Heart left ventricle (tissue), 16 donors: ENCODE measurements around the gene FAM32A. TPM values are rescaled to one million over a fixed set of nuclear protein-coding genes. Genes with fewer than 3 reads are reported as not detected.

ENCODE experiments used
- ATAC-seq, 4 donors: fragments of 200-7000 bp; cut with Tn5 transposase; one replicate each; pipeline ENCODE4 v1.9.1; 2020 to 2022; ENCODE audit warnings: moderate library complexity in 4 of 4, mild to moderate bottlenecking in 3 of 4, moderate number of reproducible peaks in 1 of 4
- DNase-seq, 5 donors: peaks; one replicate each; pipeline ENCODE4 v3.0.0-alpha.2; 2020
- H3K27ac ChIP-seq, 12 donors: fragments of 200-600 bp; sonication (generic) in 4 of 12; one replicate each; pipeline versions ENCODE4 v1.5.0 to v1.8.0; 2016 to 2022; ENCODE audit warnings: mild to moderate bottlenecking in 2 of 12
- H3K27me3 ChIP-seq, 9 donors: fragments of 200-600 bp; sonication (generic) in 2 of 9; one replicate each; pipeline versions ENCODE4 v1.5.1 to v1.8.0; 2016 to 2022; ENCODE audit warnings: mild to moderate bottlenecking in 3 of 9
- H3K36me3 ChIP-seq, 9 donors: fragments of 200-600 bp; sonication (generic) in 2 of 9; one replicate each; pipeline versions ENCODE4 v1.5.0 to v1.8.0; 2018 to 2022; ENCODE audit warnings: mild to moderate bottlenecking in 2 of 9
- H3K4me1 ChIP-seq, 12 donors: fragments of 200-600 bp; sonication (generic) in 4 of 12; one replicate each; pipeline versions ENCODE4 v1.5.0 to v1.8.0; 2016 to 2022; ENCODE audit warnings: mild to moderate bottlenecking in 3 of 12
- H3K4me3 ChIP-seq, 12 donors: fragments of 200-600 bp; sonication (generic) in 4 of 12; one replicate each; pipeline versions ENCODE4 v1.5.0 to v1.8.0; 2017 to 2022; ENCODE audit warnings: mild to moderate bottlenecking in 9 of 12, moderate library complexity in 4 of 12
- H3K9me3 ChIP-seq, 12 donors: fragments of 200-600 bp; sonication (generic) in 4 of 12; one replicate each; pipeline versions ENCODE4 v1.5.0 to v1.8.0; 2016 to 2022; ENCODE audit warnings: mild to moderate bottlenecking in 1 of 12
- CTCF ChIP-seq, 12 donors: fragments of 200-600 bp; sonication (generic) in 4 of 12; IDR thresholded peaks; one replicate each; pipeline versions ENCODE4 v1.5.0 to v1.8.0; 2018 to 2022; ENCODE audit warnings: antibody characterized with exemption in 12 of 12, mild to moderate bottlenecking in 5 of 12
- POLR2A ChIP-seq, 2 donors: fragments of 450-650 bp; IDR thresholded peaks; one replicate each; pipeline ENCODE4 v1.6.1; 2017; ENCODE audit warnings: antibody characterized with exemption in 2 of 2, mild to moderate bottlenecking in 2 of 2, moderate library complexity in 2 of 2
- WGBS, 4 donors: extraction: QIAGEN DNeasy Blood & Tissue Kit in 2 of 4; methylation state at CpG; one replicate each; pipeline versions ENCODE4 v1.1.5 to v1.1.7; 2013 to 2018; 5-methylcytosine and 5-hydroxymethylcytosine counted together
- intact Hi-C, 10 donors: fragments of 100-400 bp; cut with DNase I; formaldehyde crosslinking; loops; one replicate each; pipeline versions ENCODE4 v1.11.1 to v1.14.2; 2022
- polyA plus RNA-seq, 2 donors: library from polyadenylated mRNA; stranded (reverse); fragments of 200-250 nt; gene quantifications; one replicate each; pipeline ENCODE4 v1.2.3, GENCODE V29; 2013
- total RNA-seq, 9 donors: library from RNA; depleted of rRNA in 2 of 9; stranded (reverse); fragments of >200 nt in 2 of 9; fragmentation: NEBNext Ultra II Directional in 3 of 9; extraction: Animal tissue kit (Norgen Biotek cat#: 25700) in 3 of 9; gene quantifications; one replicate each; pipeline versions ENCODE4 v1.1.0 to v1.2.4, GENCODE V29; 2016 to 2023
- donor health status: ischemic (EF 13 %, LVEDD 7.1; RV severe dilation, severe dysfunction).
- donor health status: healthy with polysubstance abuse.
- donor health status: DM: no; HTN: yes; CAD: no.
- donor health status: DM: no; HTN: no; CAD: no.
- donor health status: ischemic (EF 25% LVEDD 6.9; RV normal size, moderate dysfunction).
- donor health status: ischemic (EF 25% LVEDD 5.7; RV mildly dilated, moderate dysfunction).
- donor health status: healthy.
- donor health status: DM: yes; HTN: yes; CAD: no.
- donor health status: ischemic (EF 35%, LVEDD 5.7; RV mildly dilated, moderate dysfunction).
- donor health status: nonischemic (EF 11% LVEDD 7.7; RV severe dilation, severe dysfunction).
- donor health status: DM: yes; HTN: yes; CAD: no.
- donor health status: PGD.
- donor health status: ischemic (EF 29% LVEDD 5.4; RV normal size, mild dysfunction).
- donor health status: nonischemic (EF 23%, LVEDD 6.1; RV moderate dilation, normal function).

FAM32A gene
- total and polyA plus RNA-seq, 11 donors = 32.0 to 94.5 (median 37.5) TPM

GRCh38 chr19:16154557-16154956 is 30.7 kb upstream of the FAM32A start:
- TF ChIP-seq POLR2A (IDR thresholded peaks at IDR 0.05) = no peak
- 90 to 96% (median 93%) methylated on average over 8 of the region's 8 CpGs for WGBS, 4 donors

GRCh38 chr19:16155128-16155527 is 30.1 kb upstream of the FAM32A start:
- H3K27me3 ChIP-seq = peaks cover 0 to 11% (median 0%) of the 10 kb centered on the region in 9 donors
- H3K4me1 ChIP-seq = peaks cover 0 to 10% (median 0%) of the 10 kb centered on the region in 12 donors
- H3K9me3 ChIP-seq = no peaks in the 10 kb centered on the region
- 74 to 94% (median 87%) methylated on average over 1 of the region's 1 CpG for WGBS, 4 donors
- intact Hi-C loops = no loop called here
- no peaks in the 10 kb centered on the region for H3K36me3 ChIP-seq
- H3K4me3 ChIP-seq = no peak overlapping the region
- ATAC-seq (no peak), DNase-seq (no peak)
- TF ChIP-seq CTCF (IDR thresholded peaks at IDR 0.05) (no peak), POLR2A (IDR thresholded peaks at IDR 0.05) (no peak)
- H3K27ac ChIP-seq = no peak overlapping the region

More at GRCh38 chr19:16154557-16154956, 30.7 kb upstream of the FAM32A start:
- Histone ChIP-seq H3K27ac (no peak overlapping the region), H3K27me3 (peaks cover 0 to 11% (median 0%) of the 10 kb centered on the region in 9 donors), H3K36me3 (no peaks in the 10 kb centered on the region), H3K4me3 (no peak overlapping the region), H3K9me3 (no peaks in the 10 kb centered on the region), H3K4me1 (peaks cover 0 to 16% (median 0%) of the 10 kb centered on the region in 12 donors)
- ATAC-seq = no peak
- no peak for DNase-seq
- intact Hi-C loops = no loop called here

- no peak overlapping the region for H3K27ac ChIP-seq
- no peak for DNase-seq
- intact Hi-C loops = no loop called here
- no peak for ATAC-seq
- TF ChIP-seq CTCF (IDR thresholded peaks at IDR 0.05) (no peak), POLR2A (IDR thresholded peaks at IDR 0.05) (no peak)
- H3K36me3 ChIP-seq = no peaks in the 10 kb centered on the region
- H3K27me3 ChIP-seq = peaks cover 0 to 11% (median 0%) of the 10 kb centered on the region in 9 donors
- no peaks in the 10 kb centered on the region for H3K9me3 ChIP-seq
- H3K4me3 ChIP-seq = no peak overlapping the region
- no peaks in the 10 kb centered on the region for H3K4me1 ChIP-seq
- 71 to 80% (median 75%) methylated on average over 6 of the region's 6 CpGs for WGBS, 4 donors
Observed at GRCh38 chr19:16156904-16157303, 28.3 kb upstream of the FAM32A start.

DNA sequence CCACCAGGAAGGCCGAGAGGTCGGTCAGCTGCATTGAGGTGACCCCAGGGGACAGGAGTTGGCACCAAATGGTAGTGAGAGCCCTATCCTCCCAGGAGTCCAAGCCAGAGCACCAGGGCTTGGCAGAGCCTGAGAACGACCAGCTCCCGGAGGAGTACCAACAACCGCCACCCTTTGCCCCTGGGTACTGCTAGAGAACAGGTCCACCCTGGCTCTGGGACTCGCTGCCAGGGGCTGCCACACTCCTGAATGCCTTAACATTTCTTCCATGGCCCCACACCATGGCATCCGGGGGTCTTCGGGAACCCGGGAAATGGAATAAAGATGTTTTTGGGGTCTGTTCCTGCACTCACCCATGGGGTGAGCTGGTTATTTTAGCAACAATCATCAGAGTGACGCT is 27.6 kb upstream of the FAM32A start:
- Histone ChIP-seq H3K36me3 (no peaks in the 10 kb centered on the region), H3K27ac (no peak overlapping the region), H3K4me3 (no peak overlapping the region), H3K9me3 (no peaks in the 10 kb centered on the region), H3K4me1 (no peaks in the 10 kb centered on the region), H3K27me3 (peaks cover 0 to 11% (median 0%) of the 10 kb centered on the region in 9 donors)
- intact Hi-C loops = no loop called here
- DNase-seq (no peak), ATAC-seq (no peak)
- WGBS, 4 donors = 77 to 93% (median 83%) methylated on average over 8 to 10 of the region's 10 CpGs
- TF ChIP-seq CTCF (IDR thresholded peaks at IDR 0.05) (no peak), POLR2A (IDR thresholded peaks at IDR 0.05) (no peak)

DNA sequence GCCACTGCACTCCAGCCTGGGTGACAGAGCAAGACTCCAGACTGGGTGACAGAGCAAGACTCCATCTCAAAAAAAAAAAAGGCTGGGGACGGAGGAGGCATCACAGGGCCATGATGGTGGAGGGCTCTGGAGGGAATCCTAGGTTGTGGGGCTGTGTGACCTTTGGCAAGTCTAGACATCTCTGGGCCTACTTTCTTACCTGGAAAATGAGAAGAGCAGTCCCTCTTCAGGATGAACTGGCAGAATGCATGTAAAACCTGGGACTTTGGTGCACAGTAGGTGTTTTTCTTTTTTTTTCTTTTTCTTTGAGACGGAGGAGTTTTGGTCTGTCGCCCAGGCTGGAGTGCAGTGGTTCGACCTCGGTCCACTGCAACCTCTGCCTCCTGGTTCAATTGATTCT is 25.6 kb upstream of the FAM32A start:
- 81 to 92% (median 89%) methylated on average over 5 of the region's 5 CpGs for WGBS, 4 donors
- intact Hi-C loops = no loop called here
- no peak for ATAC-seq

More for the DNA sequence above, 25.6 kb upstream of the FAM32A start:
- Histone ChIP-seq H3K4me1 (no peaks in the 10 kb centered on the region), H3K27ac (no peak overlapping the region), H3K27me3 (peaks cover 0 to 9% (median 0%) of the 10 kb centered on the region in 9 donors), H3K36me3 (no peaks in the 10 kb centered on the region), H3K4me3 (no peak overlapping the region), H3K9me3 (no peaks in the 10 kb centered on the region)
- TF ChIP-seq POLR2A (IDR thresholded peaks at IDR 0.05) (no peak), CTCF (IDR thresholded peaks at IDR 0.05) (no peak)
- DNase-seq = no peak
